ENCODE measurements around the gene TPRN.

DNA sequence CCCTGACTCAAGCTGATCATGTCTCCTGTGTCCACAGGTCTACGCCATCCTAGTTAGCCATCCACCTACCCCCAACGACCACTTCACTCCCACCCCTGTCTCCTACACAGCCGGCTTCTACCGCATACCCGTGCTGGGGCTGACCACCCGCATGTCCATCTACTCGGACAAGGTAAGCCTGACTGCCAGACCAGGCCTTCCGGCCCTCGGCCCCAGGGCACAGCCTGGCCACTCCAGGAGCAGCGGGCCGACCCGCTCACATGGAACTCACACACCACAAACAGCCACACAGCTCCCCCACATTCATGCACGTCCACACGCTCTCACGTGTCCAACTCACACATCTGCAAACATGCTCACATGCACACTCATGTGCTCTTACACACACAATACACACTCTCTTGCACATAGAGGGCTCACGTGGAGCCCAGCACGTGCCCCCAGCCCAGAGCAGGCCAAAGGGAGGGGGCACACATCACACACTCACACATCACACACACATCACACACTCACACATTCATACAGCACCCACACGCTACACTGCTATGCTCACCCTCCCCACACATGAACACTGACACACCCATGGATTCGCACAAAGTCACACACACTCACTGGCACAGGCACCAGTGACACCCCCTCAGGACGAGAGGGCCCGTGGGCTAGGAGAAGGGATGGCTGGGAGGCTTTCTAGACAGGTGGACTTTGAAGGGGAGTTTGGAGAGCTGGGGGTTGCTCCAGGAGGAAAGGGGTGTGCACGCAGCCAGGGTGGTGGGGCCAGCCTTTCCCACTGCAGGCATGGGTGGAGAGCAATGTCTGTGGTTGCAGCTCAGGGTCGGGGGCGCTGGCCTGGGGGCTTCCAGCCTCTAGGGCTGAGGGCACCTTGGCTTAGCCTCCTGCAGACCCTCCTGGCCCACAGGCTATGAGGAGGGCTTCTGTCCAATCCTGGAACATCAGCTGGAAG lies 58.3 kb downstream of the TPRN start:
- TF ChIP-seq, protein P1, sequence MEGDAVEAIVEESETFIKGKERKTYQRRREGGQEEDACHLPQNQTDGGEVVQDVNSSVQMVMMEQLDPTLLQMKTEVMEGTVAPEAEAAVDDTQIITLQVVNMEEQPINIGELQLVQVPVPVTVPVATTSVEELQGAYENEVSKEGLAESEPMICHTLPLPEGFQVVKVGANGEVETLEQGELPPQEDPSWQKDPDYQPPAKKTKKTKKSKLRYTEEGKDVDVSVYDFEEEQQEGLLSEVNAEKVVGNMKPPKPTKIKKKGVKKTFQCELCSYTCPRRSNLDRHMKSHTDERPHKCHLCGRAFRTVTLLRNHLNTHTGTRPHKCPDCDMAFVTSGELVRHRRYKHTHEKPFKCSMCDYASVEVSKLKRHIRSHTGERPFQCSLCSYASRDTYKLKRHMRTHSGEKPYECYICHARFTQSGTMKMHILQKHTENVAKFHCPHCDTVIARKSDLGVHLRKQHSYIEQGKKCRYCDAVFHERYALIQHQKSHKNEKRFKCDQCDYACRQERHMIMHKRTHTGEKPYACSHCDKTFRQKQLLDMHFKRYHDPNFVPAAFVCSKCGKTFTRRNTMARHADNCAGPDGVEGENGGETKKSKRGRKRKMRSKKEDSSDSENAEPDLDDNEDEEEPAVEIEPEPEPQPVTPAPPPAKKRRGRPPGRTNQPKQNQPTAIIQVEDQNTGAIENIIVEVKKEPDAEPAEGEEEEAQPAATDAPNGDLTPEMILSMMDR (IDR thresholded peaks at IDR 0.05; ENCODE audit: insufficient read depth, low read length, poor library complexity, severe bottlenecking): no peak
- no peak for TF ChIP-seq EZH2phosphoT487 (conservative IDR thresholded peaks at IDR 0.05; ENCODE audit: low read length)
